ENCODE results near the gene MAL.
"Not testable (repeated sequence)": the region's sequence is repeated elsewhere in the genome, so short reads cannot be mapped to it uniquely, and the experiment has no call there.

The MAL gene

DNA sequence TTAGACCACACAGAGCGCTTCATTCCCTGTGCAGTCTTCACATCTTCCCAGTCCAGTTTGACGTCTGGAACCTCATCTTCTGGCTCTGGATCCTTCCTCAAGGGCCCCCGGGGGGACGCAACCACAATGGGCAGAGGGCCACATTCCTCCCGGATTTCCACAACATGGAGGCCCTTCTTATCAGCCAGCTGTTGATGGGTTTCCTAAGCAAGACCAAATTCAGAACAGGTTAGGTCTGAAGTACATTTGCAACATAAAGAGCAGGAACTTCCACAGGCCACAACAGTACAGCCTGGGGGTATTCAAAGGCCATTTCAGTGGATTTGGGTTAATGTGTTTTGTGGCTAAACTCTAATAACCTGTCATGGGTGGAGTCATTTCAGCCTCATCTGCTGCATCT lies 61.9 kb downstream of the MAL start:
- DNase-seq (ENCODE audit: low read depth in 1 of 2, low spot score in 1 of 2), result no peak

- DNase-seq (ENCODE audit: low read depth in 1 of 2, low spot score in 1 of 2), result no peak
Observed at GRCh38 chr2:95091885-95092555, 66.5 kb downstream of the MAL start.

DNA sequence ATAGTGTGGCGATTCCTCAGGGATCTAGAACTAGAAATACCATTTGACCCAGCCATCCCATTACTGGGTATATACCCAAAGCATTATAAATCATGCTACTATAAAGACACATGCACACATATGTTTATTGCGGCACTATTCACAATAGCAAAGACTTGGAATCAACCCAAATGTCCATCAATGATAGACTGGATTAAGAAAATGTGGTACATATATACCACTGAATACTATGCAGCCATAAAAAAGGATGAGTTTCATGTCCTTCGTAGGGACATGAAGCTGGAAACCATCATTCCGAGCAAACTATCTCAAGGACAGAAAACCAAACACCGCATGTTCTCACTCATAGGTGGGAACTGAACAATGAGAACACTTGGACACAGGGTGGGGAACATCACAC lies 72.8 kb downstream of the MAL start:
- not testable (repeated sequence) for DNase-seq (ENCODE audit: low read depth in 1 of 2, low spot score in 1 of 2)

DNA sequence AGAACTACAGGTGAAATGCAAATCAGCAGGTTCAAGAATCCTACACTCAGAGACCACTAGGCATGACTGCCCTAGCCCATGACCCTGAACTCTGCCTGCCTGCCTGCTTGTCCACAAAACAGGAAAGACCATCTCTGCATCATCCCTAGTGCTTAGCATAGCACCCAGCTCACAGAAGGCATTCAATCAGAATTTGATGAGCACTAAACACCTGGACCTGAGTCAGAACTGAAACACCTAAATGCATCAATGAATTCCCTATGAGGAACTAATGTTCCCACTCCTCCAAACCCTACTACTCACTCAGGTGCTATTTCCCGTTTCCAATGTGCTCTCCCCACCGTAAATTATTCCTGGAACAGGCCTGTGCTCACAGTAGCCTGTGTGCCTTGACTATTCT lies 74.4 kb downstream of the MAL start:
- no peak for DNase-seq (ENCODE audit: low read depth in 1 of 2, low spot score in 1 of 2)

Measured in activated T-helper 1 cell treated with anti-CD3 and anti-CD28 coated beads, Interleukin-2, amount 50 U/mL, for 16 hours (primary cell).